Stimulated activated CD8-positive, alpha-beta memory T cell treated with anti-CD3 and anti-CD28 coated beads, Interleukin-2, amount 100 ng/mL, for 48 hours (primary cell): ENCODE data around the gene CROCC2.

Source experiments
- DNase-seq, 2 donors: peaks; one replicate each; pipeline ENCODE4 v3.0.0-alpha.2; 2020; ENCODE audit warnings: low read depth in 2 of 2

CROCC2 gene

DNA sequence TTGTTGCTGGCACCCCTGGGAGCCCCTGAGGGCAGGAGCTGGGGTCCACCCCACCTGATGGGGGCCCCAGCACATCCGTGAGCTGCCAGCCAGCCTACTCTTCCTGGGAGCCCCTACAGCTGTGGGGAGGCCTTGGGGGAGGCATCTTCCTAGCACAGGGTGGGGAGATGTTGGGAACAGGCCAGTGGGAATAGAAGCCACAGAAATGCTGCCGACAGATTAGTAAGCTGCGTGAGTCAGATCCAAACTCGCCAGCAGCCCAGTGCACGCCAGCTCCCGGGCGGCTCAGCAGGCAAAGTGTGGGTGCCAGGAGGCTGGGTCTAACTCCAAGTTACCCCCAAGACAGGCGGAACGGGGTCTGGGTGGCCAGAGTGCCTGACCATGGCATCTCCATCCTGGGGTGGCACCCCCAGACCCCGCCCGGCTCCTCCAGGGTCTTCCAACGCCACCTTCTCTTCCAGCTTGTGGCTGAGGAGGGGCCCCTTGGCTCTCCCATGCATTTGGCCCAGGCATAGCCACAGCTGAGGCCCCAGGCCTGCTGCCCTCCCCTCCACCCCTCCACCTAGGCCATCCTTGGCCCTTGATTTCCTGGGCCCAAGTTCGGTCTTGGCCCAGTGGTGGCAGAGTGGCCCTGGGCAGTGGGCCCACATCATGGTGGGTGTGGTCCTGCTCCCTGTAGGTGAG, 15.3 kb downstream of the CROCC2 start:
- DNase-seq = no peak

DNA sequence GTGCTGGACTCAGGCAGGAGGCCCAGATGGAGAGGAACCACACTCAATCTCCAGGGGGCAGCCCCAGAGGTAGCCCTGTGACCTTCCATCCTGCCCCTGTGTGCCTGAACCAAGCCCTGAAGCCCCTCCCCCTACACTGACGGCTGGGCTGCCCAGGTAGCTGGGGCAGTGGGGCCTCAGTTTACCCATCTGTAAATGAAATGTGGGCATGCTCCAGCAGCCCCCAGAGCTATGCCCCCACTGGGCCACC, 15.8 kb downstream of the CROCC2 start:
- no peak for DNase-seq

DNA sequence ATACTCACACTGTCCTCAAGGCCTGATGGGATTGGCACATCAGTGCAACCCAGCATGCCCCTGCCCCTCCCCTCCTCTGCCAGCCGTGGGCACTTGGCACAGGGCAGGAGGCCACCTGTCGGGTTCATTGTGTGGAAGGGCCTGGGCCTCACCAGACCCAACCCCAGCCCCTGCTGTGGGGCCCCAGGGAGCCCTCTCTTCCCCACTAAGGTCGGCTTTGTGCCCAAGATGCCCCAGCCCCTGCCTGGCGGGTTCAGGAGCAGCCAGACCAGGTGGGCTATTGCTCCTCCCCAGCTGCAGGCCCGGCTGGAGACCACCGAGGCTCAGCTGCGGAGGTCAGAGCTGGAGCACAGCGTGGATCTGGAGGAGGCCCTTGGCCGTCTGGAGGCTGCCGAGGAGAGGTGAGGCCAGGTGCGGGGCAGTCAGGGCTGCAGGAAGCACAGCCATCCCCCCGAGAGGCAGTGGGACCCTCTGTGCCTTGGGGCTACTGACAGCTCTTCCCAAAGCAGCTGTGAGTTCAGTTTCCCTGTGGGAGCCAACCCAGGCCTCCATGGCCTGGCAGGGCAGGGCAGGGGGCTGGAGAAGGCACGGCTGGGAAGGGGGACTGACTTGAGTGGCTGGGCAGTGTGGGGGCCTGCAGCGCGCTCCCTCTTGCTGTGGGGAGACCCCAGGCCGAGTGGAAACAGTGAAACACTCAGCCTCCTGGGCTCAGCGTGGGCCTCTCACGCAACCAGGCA, 16.3 kb downstream of the CROCC2 start:
- no peak for DNase-seq

DNA sequence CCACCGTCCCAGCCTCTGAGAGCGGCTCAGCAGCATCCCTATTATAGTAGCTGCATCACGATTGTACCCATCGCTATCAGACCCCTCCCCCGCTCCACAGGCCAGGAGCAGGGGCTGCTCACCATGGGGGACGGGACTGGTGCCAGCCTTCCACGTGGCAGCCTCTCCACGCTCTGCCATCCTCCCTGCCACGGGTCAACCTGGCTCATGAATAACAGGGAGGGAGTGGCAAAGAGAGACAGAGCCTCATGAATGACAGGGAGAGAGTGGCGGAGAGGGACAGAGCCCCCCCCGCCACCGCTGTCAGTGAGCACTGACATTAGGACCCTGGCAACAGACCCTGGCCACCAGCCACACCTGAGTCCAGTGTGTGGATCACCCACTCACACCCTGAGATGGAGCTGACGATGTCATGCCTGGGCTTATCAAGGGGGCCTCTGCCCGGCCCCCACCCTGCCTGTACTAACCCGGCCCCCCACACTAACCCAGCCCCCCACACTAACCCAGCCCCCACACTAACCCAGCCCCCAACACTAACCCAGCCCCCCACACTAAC, 16.9 kb downstream of the CROCC2 start:
- DNase-seq = no peak

DNA sequence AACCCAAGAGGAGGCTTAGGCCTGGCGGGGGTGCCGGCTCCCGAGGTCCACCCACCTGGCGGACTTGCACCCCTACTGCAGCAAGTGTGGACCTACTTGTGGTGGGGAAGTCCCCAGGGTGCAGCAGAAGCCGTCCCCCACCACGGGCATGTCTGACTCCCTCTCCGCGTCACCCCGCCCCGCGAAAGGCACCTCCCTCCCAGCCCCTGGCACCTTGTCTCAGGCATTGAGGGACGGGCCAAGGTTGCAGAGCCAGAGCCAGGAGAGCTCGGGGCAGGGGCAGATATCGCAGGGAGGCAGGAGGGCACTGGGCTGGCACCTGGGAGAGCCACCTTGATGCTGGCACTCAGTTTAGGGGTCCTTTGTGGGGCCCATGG, 19.0 kb downstream of the CROCC2 start:
- no peak for DNase-seq

DNA sequence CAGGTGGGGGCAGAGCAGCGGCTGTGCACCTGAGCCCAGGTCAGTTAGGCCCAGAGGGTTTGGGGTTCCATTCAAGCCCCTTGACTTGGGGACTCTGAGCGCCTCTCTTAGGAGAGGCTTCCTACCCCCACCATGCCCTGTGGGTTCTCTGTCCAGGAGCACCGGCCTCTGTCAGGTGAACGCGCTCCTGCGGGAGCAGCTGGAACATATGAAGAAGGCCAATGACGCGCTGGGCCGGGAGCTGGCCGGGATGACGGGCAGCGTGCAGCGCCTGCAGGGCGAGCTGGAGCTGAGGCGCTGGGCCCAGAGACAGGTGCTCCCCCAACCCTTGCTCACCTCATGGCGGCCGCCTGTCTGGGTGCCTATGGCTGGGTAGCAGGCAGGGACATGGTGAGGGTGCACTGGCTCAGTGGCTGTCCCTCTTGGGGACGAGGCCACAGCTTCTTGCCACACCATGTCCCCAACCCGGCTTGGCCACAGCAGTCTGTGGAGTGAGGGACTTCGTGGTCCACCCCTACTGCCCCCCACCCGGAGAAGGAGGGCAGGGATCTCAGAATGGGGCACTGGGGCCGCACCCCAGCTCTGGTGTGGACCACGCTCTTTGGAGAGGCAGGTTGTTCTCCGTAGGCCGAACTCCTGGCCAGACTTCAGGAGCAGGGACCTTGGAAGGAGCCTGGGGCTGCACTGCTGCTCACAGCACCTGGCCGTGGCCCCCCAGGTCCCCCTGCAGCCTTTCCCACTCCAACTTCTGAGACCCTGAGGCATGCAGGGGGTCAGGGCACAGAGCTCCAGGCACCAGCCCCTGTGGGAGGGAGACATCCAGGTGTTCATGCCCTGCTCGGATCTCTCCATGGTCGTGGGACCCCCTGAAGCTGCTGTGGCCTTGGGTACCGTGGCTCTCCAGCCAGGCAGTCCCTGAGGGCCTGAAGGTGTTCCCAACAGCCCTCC, 19.7 kb downstream of the CROCC2 start:
- DNase-seq = no peak

DNA sequence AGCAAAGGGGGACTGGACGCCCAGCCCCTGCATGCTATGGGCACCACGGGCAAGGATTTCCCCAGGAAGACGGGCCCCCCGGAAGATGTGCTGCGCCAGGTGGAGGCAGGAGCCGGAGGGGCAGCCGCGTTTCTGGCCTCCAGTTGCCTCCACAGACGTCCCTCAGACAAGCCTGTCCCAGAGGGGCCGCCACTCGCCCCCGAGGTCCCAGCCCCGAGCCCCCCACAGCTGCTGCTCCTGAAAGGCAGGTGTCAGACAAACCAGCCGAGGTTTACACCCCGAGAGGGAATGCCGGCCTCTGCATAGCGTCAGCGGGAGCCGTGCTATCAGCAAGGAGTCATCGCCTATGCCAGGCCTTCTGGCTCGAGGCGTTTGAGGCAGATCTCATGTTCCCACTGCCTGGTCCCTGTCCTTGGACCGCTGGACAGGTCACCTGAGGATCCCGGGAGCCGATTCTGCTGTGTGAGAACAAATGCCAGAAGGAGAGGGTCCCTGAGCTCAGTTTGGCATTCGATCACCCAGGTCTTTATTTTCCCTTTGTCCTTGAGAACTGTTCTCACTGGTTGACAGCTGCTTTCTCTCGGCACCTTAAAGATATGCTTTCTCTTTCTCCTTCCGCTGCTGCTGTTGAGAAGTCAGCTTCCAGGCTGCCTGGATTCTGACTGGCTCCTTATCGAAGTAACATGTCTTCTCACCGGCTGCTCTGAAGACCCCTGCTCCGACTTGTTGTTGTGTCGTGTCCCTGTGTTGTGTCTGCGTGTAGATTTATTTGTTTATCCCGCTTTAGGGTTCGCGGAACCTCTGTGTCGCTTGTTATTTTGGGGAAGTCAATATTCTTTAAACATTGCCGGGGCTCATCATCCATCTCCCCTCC, 20.6 kb downstream of the CROCC2 start:
- DNase-seq = no peak

DNA sequence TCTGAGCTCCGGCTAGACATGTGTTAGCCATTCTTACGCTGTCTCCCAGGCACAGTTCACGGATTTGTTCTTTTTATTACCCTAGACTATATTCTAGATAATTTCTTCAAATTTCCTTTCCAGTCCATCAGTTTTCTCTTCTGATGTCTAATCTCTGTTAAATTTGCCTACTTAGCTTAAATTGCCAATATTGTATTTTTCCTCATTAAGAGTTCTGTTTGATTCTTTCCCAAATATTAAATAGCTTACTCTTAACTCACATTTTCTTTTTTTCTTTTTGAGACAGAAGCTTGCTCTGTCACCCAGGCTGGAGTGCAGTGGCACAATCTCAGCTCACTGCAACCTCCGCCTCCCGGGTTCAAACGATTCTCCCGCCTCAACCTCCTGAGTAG, 21.2 kb downstream of the CROCC2 start:
- DNase-seq = no peak

DNA sequence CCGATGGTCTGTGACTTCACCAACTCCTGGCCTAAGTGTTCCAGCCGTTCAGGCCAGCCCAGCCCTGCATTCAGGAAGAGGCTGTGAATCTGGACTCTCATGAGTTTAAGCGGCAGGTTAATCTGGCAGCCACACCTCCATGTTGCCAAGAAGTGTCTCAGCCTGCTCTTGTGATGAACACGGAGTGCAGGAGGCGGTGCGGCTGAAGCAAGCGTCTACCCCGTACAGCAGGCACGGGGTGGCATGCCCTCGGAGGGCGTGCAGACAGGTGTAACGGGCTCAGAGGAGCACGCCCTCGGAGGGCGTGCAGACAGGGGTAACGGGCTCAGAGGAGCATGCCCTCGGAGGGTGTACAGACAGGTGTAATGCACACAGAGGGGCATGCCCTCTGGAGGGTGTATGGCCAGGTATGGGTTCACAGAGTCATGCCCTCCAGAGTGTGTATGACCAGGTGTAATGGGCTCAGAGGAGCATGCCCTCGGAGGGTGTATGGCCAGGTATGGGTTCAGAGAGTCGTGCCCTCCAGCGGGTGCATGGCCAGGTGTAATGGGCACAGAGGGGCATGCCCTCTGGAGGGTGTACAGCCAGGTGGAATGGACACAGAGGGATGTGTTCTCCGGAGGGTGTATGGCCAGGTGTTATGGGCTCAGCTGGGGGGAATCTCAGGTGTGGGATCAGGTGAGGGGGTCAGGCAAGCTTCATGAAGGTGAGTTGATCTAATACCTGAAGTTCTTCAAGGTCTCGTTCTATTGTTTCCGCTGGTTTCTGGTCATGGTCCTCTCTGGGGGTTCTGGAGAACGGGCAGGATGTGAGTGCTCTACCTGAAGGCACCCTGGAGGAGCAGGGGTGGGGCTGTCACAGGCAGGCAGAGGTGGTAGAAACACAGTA, 22.6 kb downstream of the CROCC2 start:
- DNase-seq = no peak

DNA sequence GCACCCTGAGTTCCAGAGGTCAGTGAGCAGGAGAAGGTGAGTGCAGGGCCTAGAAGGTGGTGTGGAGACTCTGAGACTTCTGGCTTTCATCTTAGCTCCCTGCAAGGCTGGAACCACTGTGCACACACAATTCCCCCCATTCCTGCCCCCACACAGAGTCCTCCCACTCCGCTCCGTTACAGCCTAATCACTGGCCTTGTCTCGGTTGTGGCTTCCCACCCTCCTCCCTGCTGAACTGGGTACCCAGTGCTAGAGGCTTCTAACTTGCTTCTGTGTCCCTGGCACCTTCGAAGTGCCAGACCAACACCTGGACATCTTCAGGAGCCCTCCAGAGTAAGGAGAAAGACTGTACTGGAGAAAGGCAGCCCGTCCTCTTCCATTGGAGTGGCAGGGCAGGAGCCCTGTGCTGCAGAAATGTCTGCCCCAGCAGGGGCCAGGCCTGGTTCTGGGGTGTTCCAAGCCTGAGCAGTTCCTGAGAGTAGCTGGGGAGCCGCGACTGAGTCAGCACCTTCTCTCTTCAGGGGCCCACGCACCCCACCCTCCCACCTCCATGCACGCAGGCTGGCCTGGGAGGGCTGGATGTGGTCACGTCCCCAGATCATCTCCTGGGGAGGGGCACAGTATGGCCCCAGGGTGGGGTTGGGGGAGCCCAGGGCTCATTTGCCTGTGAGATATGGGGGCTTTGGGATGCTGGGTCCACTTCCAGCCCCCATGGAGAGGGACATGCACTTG, 23.4 kb downstream of the CROCC2 start:
- DNase-seq = no peak

DNA sequence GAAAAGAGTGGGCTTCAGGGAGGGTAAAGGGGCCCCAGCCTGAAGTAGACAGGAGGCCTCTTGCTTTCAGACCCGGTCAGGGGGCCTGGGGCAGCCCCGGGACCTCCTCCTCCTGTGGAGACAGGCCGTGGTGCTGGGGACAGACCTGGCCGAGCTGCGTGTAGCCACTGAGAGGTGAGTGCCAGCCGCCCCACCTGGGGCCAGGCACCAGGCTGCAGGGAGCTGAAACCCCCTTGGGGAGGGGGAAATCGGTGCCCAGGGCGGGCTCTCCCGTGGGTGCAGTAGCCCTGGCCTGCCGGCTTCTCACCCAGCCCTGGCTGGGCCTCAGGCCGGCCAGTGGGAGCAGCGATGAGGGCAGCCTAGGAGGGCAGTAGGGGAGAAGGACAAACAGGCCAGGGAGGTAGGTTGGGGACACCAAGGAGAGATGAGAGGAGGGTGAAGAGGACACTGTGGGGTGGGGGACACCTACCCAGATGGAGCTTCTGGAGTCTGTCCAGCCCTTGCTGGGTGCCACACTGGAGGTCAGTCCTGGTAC, 24.0 kb downstream of the CROCC2 start:
- no peak for DNase-seq

DNA sequence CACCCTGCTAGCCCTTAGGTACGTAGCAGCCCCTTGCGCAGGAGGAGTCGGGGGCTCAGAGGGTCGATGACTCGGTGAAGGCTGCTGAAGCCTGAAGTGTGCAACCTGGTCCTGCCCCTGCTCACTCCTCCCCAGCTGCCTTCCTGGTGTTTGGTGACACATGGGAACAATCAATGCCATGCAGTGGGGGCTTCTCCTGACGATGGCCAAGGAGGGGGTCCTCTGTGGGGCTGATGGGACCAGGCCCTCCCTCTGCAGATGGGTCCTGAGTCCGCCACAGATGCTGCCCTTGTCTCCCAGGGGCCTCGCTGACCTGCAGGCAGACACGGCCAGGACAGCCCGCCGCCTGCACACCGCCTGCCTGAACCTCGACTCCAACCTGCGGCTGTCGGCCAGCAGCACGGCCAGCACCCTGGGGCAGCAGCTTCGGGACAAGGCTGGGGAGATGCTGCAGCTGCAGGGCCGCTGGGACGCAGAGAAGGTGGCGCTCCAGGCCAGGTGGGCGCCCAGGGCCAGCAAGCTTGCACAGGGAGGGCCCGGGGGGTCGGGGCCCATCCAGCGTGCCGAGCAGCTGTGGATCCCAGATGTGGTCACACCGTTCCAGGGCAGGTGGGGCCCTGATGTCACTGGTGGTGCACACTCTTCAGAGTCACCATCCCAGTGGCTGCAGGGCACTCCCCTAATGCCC, 24.6 kb downstream of the CROCC2 start:
- DNase-seq = no peak

DNA sequence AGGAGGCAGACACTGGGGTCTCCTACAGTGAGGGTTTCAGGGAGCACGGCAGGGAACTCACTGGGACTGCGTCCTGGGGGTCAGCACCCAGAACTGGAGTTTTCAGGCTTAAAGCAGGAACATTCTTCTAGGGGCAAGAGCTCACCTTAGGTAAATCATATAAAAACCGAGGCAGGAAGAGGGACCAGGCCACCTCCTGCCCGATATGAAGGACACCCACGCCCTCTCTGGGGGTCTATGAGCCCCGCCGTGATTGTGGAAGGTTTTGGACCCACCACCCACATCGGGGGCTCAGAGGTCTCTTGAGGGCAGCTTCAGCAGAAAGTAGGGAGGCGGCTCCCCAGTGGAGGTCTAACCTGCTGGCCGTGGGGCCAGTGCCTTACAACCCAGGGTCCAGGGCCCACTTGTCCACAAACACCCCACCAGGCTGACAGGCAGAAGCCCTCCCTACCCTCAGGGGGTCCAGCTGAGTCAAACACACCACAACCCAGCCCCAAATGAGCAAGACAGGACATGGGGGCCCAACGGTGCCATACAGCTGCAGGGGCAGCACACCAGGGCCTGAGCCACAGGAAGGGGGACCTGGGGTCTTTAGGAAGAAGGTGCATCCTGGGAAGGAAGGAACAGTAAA, 25.3 kb downstream of the CROCC2 start:
- no peak for DNase-seq

DNA sequence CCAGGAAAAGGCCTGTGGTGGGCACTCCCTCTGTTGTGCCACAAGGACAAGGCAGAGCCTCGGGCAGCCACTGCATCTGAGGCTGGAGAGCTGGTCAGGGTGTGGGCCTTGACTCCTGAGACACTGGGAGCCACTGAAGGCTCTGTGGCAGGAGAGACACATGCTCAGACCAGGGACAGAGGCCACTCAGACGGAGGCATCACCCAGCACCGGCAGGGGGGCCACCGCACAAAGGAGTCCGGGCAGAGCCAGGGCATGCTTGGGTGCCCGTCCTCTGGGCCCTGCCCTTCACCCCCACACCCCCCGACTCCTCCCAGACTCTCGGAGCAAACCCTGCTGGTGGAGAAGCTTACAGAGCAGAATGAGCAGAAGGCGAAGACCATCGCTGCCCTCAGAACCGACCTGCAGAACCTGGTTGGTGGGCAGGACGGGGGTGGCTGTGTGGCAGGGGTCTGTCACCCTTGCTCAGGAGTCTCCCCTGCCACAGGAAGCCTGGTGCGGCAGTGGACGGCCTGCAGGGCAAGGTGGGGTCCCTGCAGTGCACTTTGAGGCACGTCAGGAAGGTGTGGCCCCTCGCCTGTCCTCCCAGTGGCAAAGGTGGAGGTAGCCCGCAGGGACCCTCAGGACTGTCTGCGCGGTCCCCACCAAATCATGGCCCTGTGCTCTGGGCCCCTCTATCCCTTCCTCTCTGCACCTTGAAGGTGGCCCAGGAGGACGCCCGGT, 26.0 kb downstream of the CROCC2 start:
- no peak for DNase-seq

DNA sequence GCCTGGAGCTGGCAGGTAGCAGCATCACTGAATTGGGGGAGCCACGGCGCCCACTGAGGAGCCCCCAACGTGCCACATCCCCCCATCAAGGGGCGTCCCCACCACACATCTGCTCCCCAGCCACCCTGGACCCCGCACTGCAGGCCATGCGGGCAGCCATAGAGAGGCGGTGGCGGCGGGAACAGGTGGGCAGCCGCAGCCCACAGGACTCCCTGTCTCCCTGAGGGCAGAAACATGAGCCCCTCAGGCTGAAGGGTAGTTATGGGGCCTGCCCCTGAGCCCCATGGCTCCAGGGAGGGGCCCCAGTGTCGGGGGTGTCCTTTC, 26.6 kb downstream of the CROCC2 start:
- no peak for DNase-seq

DNA sequence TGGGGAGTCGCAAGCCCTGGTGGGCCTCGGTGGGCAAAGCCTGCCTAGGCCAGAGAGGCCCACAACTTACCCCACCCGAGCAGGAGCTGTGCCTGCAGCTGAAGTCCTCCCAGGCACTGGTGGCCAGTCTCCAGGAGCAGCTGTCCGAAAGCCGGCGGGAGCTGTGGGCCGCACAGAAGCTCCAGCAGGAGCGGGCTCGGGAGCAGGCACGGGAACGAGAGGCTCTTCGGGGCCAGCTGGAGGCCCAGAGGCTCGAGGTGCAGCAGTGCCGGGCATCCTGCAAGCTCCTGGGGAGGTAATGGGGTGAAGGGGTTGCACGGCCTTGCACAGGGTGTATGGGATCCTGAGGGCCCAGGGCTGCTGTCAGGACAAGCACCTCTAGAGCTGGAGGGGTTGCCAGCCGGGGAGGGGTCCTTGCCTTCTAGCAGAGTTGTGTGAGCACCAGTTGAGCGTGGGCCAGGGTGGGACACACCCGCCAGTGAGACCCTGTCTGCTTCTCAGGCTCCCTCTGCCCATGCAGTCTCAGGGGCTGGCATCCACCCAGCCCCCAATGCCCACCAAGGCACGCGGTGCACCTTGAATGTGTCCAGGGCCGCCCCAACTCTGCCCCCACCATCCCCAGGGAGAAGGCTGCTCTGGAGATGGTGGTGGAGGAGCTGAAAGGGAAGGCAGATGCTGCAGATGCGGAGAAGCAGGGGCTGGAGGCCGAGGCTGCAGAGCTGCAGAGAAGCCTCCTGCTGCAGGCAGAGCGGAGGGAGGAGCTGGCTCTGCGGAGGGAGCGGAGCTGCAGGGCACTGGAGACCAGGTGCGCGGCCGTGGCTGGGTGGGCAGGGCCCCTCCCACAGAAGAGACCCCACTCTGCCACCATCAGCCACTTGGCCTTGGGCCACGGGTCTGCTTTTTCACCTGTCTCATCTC, 27.2 kb downstream of the CROCC2 start:
- no peak for DNase-seq
